Measurements from ENCODE around the gene NOS1AP. TPM values are rescaled to one million over a fixed set of nuclear protein-coding genes. Genes with fewer than 3 reads are reported as not detected.
"Not testable (repeated sequence)": the region's sequence is repeated elsewhere in the genome, so short reads cannot be mapped to it uniquely, and the experiment has no call there.

NOS1AP gene
- total RNA-seq, 1 experiment from 2014 or later, result 0.20 TPM

DNA sequence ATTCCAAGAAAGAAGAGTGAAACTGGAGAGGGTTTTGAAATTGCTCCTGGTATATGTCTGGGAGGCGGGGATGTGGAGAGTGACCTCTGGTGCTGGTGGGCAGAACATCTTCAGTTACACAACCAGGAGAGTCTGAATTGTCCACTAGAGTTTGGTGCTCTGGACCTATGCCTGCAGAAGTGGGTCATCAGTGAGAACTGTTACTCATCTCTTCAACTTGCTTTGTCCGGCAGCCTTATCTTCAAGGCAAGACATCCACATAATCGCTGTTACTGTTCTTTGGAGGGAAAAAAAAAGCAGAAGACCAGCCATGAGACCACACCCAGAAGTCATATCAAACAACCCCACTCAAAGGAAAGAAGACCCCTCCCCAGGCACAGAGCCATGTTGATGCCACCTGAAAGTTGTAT, 327.6 kb downstream of the NOS1AP start:
- no peak for DNase-seq (ENCODE audit: low spot score)
- in situ Hi-C loops (cut with HindIII; ENCODE audit: low sequenced_read_pairs), result no loop called here

DNA sequence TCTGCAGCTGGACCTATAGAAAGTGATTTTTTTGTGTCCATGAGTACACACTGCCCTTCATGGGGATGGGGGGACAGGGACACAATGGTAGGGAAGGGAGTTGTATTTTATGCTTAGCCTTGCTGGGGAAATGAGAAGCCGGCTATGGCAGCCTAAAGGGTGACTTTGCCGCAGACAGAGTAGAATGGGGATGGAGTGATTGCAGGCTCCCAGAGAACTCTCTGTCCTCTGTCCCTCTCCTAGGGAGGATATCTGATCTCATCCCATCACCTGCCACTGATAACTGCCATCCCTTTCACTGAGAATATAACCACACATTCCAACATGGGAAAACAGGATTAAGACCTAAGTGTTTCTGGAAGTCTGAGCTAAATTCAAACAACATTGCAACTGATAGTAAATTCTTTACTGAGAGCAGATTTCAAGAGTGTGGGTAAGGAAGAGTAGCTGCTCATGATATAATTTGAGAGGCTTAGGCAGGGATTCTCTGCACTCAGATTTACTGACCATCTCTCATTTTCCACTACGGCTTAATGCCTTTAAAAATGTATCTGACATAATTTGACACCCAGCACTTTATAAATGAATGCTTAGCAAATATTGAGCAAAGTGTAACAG, 328.6 kb downstream of the NOS1AP start:
- in situ Hi-C loops (cut with HindIII; ENCODE audit: low sequenced_read_pairs), result no loop called here
- no peak for DNase-seq (ENCODE audit: low spot score)

DNA sequence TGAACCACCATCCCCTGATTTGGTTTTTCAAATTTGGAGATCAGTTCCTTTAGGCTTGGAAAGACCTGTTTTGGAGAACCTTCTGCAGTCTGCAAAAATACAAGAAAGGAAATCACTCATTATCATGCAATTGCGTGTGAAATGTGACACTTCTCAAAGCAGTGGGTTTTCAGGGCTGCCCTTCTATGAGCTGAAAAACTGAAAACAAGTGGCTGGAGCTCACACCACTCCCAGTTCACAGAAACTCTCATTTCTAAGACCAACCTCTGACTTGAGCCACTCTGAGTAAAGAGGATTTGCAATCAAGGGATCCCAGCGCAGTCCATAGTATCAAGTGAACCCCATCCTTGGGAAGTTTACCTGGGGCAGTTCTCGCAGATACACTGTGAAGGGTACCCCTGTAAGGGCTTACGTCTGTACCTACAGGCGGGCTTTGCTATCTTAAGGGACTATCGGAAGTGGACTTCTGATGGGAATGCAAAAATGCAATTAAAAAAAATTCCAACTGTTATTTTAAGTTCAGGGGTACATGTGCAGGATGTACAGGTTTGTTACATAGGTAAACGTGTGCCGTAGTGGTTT, 329.6 kb downstream of the NOS1AP start:
- no peak for DNase-seq (ENCODE audit: low spot score)
- in situ Hi-C loops (cut with HindIII; ENCODE audit: low sequenced_read_pairs), result no loop called here

DNA sequence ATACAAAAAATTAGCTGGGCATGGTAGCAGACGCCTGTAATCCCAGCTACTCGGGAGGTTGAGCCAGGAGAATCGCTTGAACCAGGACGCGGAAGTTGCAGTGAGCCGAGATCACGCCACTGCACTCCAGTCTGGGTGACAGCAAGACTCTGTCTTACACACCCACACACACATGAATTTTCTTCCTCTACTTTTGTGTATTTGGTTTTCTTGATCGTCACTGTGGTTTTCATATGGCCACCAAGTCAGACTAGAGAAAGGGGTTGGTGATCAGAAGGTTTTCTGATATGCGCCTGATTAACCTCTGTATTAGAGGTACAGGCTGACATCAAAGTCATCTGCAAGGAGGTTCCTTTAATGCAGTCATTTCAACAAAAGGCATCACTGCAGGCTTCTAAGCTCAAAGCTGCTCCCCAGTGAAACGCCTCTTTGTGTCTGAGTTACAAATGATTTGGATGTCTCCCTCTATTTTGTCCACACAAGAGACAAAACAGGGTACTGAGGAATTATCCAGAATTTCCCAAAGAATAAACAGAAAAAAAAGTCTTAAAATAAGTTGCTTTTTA, 331.4 kb downstream of the NOS1AP start:
- no peak for DNase-seq (ENCODE audit: low spot score)
- in situ Hi-C loops (cut with HindIII; ENCODE audit: low sequenced_read_pairs), result no loop called here

DNA sequence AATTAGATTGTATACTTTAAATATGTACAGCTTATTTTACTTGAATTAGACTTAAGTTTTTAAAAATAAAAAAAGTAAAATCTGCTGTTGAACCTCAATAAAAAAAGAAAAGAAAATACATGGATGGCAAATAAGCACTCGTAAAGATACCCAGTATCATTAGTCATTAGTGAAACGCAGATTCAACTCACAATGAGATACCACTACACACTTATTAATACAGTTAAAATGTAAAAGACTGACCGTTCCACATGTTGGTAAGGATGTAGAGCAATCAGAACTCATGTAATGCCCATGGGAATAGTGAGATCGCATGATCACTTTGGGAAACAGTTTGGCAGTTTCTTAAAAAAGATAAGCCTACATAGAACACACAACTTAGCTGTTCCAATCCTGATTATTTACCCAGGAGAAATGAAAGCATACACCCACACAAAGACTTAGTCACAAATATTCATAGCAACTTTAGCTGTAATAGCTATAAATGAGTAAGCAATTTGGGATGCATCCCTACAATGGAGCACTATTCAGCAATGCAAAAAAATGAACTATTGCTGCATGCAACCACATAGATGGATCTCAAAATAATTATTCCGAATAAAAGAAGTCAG, 335.2 kb downstream of the NOS1AP start:
- in situ Hi-C loops (cut with HindIII; ENCODE audit: low sequenced_read_pairs), result no loop called here
- DNase-seq (ENCODE audit: low spot score), result no peak

DNA sequence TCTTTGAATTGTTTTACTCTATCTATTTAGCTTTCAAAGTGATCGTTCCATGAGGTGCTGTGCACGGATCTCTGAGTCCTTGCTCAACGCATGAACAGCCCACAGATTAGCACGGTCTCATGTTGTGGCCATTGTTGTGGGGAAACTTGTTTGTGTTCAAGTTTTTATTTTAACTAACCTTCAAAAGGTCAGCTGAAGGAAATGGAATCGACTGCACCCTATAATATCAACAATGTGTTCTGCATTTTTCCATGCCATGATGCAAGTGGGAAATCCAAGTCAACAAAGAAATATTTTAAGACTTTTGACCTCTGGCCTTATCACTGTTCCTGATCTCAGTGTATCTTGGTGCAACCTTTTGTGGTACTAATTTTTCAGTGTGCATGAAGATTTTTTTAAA, 336.3 kb downstream of the NOS1AP start:
- no peak for DNase-seq (ENCODE audit: low spot score)

DNA sequence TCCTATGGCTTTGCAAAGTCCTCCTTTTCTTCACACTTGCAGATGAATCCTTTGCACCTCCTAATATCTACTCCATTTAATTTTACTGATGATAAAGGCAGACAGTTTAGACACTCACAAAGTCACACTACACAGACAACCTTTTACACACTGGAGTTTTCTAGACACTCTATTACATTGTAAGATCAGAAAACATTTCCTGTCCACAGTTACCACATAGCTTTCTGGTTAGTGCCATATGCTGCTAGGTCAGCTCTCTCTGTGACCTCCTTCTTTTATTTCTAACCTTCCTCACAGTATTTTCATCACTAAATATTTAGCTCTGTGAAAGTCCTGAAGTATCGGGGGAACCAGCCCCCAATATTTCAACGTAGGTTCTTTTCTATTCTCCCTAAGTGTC, 337.3 kb downstream of the NOS1AP start:
- no peak for DNase-seq (ENCODE audit: low spot score)
- in situ Hi-C loops (cut with HindIII; ENCODE audit: low sequenced_read_pairs), result no loop called here

More for the DNA sequence above, 336.3 kb downstream of the NOS1AP start:
- in situ Hi-C loops (cut with HindIII; ENCODE audit: low sequenced_read_pairs), result no loop called here

DNA sequence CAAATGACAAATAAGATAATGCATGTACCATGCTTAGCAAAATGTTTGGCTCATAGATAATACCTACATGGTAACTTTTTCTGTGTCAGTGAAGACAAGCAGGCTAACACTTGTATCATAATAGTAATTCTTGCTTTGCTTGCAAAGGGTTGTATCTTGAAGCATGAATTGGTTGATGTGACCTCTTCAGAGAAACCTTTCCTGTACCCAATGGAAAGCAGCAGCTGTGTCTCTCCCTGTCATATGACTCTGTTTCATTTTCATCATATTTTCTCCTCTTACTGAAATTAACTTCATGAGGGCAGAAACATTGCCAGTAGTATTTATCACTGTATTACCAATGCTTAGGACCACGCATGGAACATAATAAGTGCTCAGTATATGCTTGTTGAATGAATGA, 338.0 kb downstream of the NOS1AP start:
- DNase-seq (ENCODE audit: low spot score), result no peak
- in situ Hi-C loops (cut with HindIII; ENCODE audit: low sequenced_read_pairs), result no loop called here

DNA sequence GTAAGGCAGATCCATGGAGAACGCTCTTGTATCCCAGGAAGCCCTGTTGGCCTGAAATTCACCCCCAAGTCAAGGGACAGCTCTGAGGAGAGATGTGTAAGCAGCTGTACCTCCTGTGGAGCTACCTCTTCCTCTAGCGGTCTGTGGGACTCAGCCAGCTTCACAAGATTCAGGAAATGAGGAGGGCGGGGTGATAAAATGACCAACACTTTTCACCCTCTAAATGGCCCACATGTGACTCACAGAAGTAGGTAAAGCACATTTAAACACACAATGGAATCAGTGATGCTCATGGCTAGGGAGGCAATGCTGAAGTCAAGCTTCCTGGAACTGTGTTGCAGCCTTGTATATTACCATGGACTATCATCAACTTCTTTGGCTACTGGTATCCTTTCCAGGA, 342.5 kb downstream of the NOS1AP start, which contains the start of gene SH2D1B:
Gene SH2D1B, minus strand, starts transcription at position 135 of the 400 bp plus-strand sequence. Its CDS starts 120 bp downstream, at position 15.
- in situ Hi-C loops (cut with HindIII; ENCODE audit: low sequenced_read_pairs), result no loop called here
- DNase-seq (ENCODE audit: low spot score), result no peak

DNA sequence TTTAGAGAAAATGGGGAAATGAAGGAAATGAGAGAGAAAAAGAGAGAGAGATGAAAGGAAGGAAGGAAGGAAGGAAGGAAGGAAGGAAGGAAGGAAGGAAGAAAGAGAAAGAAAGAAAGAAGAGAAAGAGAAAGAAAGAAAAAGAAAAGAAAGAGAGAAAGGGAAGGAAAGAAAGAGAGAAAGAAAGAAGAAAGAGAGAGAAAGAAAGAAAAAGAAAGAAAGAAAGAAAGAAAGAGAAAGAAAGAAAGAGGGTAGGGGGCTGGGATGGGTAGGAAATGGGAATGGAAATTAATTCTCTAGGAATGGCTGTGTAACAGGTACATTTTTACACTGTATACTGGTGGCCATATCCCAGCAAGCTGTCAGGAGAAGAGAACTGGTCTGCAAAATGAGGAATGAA, 346.7 kb downstream of the NOS1AP start:
- in situ Hi-C loops (cut with HindIII; ENCODE audit: low sequenced_read_pairs), result no loop called here
- no peak for DNase-seq (ENCODE audit: low spot score)

DNA sequence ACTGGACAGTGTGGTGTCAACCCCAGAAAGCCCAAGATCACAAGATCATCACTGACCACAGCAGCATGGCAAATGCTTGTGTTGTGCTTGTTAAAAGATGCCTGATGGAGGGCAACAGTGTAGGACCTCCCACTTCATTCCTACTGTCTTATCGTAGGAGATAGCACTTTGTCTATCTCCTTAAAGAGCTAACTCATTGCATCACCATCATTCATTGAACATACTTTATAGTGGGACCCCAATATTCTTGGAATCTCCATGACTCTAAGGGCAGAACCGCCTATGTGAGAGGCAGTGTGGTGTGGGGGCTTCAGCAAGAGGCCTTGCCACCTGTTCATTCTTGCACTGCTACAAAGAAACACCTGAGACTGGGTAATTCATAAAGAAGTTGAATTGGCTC, 347.4 kb downstream of the NOS1AP start:
- in situ Hi-C loops (cut with HindIII; ENCODE audit: low sequenced_read_pairs), result no loop called here
- DNase-seq (ENCODE audit: low spot score), result no peak

DNA sequence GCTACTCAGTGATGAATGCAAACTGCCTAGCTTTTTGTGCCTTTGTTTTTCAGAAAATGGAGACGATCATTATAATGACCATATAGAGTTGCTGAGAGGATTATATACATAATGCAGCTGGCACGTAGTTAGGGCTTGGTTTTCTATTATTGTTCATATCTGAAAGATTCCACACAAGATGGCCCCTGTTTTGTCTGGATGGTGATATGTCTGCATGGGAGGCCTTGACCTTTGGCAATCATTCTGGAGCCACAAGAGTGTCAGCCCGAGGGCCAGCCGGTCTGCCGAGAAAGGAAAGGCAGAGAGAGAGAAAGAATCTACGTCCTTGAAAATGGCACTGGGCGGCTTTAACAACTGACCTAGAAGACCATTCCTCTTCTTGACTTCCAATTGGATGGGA, 348.2 kb downstream of the NOS1AP start:
- no peak for DNase-seq (ENCODE audit: low spot score)
- in situ Hi-C loops (cut with HindIII; ENCODE audit: low sequenced_read_pairs), result no loop called here

DNA sequence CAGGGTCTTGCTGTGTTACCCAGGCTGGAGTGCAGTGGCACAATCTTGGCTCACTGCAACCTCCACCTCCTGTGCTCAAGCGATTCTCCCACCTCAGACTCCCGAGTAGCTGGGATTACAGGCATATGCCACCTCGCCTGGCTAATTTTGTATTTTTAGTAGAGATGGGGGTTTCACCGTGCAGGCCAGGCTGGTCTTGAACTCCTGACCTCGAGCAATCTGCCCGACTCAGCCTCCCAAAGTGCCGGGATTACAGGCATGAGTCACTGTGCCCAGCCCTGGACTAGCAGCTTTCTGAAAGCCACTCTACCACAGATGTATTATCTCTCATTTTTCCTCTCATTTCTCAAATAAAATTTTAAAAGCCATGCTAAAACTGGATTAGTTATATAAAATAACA, 349.1 kb downstream of the NOS1AP start:
- in situ Hi-C loops (cut with HindIII; ENCODE audit: low sequenced_read_pairs); DNase-seq (ENCODE audit: low spot score): not testable (repeated sequence)

DNA sequence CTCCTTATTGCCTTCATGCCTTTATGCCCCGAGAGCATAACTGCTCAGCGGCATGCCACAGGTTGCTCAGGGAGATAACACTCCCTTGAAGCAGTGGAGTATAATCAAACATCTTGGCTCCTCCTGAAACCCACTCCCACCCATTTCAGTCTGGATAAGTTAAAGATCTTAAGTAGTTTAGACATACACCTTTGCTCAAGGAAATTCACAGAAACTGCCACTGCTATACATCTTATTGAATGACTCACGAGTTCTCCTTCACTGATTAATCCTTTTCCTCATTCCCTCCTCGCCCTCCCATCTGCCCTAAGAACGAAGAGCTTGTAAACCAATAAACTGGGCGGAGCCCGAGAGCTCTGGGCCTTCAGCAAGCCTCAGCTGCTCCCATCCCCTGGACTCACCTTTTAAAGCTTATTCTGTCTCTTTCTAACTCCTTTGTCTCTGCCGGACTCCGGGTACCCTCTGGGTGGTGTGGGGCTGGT, 350.0 kb downstream of the NOS1AP start:
- DNase-seq (ENCODE audit: low spot score); in situ Hi-C loops (cut with HindIII; ENCODE audit: low sequenced_read_pairs): not testable (repeated sequence)

Other genes starting within 250 kb of the NOS1AP start
- gene OLFML2B, start 45.8 kb upstream of the NOS1AP start, total RNA-seq (2014; rRNA removed; shearing (Covaris generic)), result 0.31 TPM in 1 of 2 replicates, not detected in the other